ENCODE measurements around the gene ACADL. TPM values are rescaled to one million over a fixed set of nuclear protein-coding genes. Genes with fewer than 3 reads are reported as not detected.
A peak's percentile ranks its signal among the peaks of the same experiment; 100 is the strongest.

Gene ACADL
- total and polyA plus RNA-seq, 2 experiments from 2014 or later = 0.45 to 0.49 TPM

DNA sequence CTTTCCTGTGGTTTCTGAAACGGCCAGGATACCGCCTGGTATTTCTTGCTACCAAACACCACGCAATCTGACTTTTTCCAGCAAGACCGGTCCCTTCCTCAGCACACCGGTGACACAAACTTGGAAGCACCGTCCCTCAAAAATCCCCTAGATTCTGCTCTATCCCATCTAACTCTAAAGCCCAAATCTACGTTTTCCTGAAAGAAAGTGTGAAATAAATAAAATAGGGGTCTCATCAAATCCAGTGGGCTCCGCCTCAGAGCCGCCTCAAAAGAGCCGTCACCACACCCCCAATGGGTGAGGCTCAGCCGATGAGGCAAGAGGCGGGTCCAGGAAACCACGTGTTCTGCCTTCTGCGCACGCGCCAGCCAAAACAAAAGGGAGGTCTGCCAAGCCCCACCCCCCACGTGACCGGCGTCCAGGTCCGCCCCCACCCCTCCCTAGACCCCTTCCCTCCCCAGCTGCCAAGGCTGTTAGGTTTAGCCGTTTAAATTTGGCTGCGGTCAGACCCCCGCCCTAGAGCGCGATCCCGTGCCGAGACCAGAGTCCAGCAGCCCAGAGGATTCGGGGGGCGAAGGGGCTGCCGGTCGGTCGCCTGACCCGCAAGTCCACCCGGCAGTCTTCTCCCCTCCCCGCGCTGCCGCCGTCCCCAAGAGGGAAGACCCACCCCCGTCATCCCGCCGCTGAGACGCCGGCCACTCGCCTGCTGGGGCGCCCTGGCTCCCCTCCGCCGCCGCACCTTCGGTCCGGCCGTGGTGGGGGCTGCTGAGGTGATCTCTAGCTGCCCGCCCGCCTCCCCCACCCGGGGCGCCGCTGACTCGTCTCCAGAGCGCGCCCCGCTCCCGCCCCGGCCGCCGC is 54.6 kb downstream of the ACADL start:
- Histone ChIP-seq H3K4me3 (peak overlapping the region; percentile 74), H3K4me1 (ENCODE audit: low read depth) (peaks cover 17% of the 10 kb centered on the region), H3K27me3 (no peaks in the 10 kb centered on the region), H3K27ac (peak overlapping the region; percentile 97), H3K9me3 (ENCODE audit: low read depth) (no peaks in the 10 kb centered on the region), H3K36me3 (no peaks in the 10 kb centered on the region)
- no peak for TF ChIP-seq CTCF (IDR thresholded peaks at IDR 0.05; ENCODE audit: low read depth, low read length)
- DNase-seq (ENCODE audit: low read depth in 1 of 2, low spot score in 1 of 2) = peak; percentile 98

GRCh38 chr2:210170196-210170445 is 55.1 kb downstream of the ACADL start:
- Histone ChIP-seq H3K36me3 (no peaks in the 10 kb centered on the region), H3K27ac (peak overlapping the region; percentile 97), H3K4me1 (ENCODE audit: low read depth) (peaks cover 17% of the 10 kb centered on the region), H3K9me3 (ENCODE audit: low read depth) (no peaks in the 10 kb centered on the region), H3K27me3 (no peaks in the 10 kb centered on the region), H3K4me3 (peak overlapping the region; percentile 74)
- TF ChIP-seq CTCF (IDR thresholded peaks at IDR 0.05; ENCODE audit: low read depth, low read length) = no peak
- no peak for DNase-seq (ENCODE audit: low read depth in 1 of 2, low spot score in 1 of 2)

GRCh38 chr2:210169516-210170195 is 55.6 kb downstream of the ACADL start:
- no peak for TF ChIP-seq CTCF (IDR thresholded peaks at IDR 0.05; ENCODE audit: low read depth, low read length)
- DNase-seq (ENCODE audit: low read depth in 1 of 2, low spot score in 1 of 2) = peak; percentile 1 to 81
- H3K4me1 ChIP-seq (ENCODE audit: low read depth) = peaks cover 17% of the 10 kb centered on the region

GRCh38 chr2:210167227-210167626 is 58.0 kb downstream of the ACADL start:
- peak in 1 of 2 donors; percentile 4 for DNase-seq (ENCODE audit: low read depth in 1 of 2, low spot score in 1 of 2)
- H3K4me3 ChIP-seq = no peak overlapping the region
- TF ChIP-seq CTCF (IDR thresholded peaks at IDR 0.05; ENCODE audit: low read depth, low read length) = no peak
- H3K4me1 ChIP-seq (ENCODE audit: low read depth) = peaks cover 21% of the 10 kb centered on the region
- no peak overlapping the region for H3K27ac ChIP-seq
- H3K9me3 ChIP-seq (ENCODE audit: low read depth) = no peaks in the 10 kb centered on the region
- no peaks in the 10 kb centered on the region for H3K27me3 ChIP-seq
- H3K36me3 ChIP-seq = no peaks in the 10 kb centered on the region

More at GRCh38 chr2:210169516-210170195, 55.6 kb downstream of the ACADL start:
- no peaks in the 10 kb centered on the region for H3K36me3 ChIP-seq
- peak overlapping the region; percentile 74 for H3K4me3 ChIP-seq
- H3K27ac ChIP-seq = peak overlapping the region; percentile 97
- H3K27me3 ChIP-seq = no peaks in the 10 kb centered on the region
- no peaks in the 10 kb centered on the region for H3K9me3 ChIP-seq (ENCODE audit: low read depth)

GRCh38 chr2:210162466-210163124 is 62.7 kb downstream of the ACADL start:
- Histone ChIP-seq H3K4me3 (no peak overlapping the region), H3K9me3 (ENCODE audit: low read depth) (no peaks in the 10 kb centered on the region), H3K27me3 (no peaks in the 10 kb centered on the region), H3K4me1 (ENCODE audit: low read depth) (peaks cover 12% of the 10 kb centered on the region), H3K27ac (no peak overlapping the region), H3K36me3 (no peaks in the 10 kb centered on the region)
- TF ChIP-seq CTCF (IDR thresholded peaks at IDR 0.05; ENCODE audit: low read depth, low read length) = no peak
- DNase-seq (ENCODE audit: low read depth in 1 of 2, low spot score in 1 of 2) = no peak

All from cardiac muscle cell (in vitro differentiated cells and primary cell).